GM12878 (cell line): ENCODE results near the gene NT5DC4. TPM values are rescaled to one million over a fixed set of nuclear protein-coding genes. Genes with fewer than 3 reads are reported as not detected.

Experiments used
- ATAC-seq: fragments of 200-7000 bp; cut with Tn5 transposase; 3 replicates; pipeline ENCODE4 v1.9.1; 2020; ENCODE audit warnings: mild to moderate bottlenecking, moderate library complexity
- BruUV-seq: library from RNA; stranded (reverse); fragments of 400-500 nt; replicated peaks from 2 replicates; lab custom pipeline; 2021; lab: Mats Ljungman, UMichigan
- CTCF ChIA-PET: fragments of 300-600 bp; sonication (Branson Sonifier 250); formaldehyde crosslinking; extraction: SDS; loops from one replicate; lab custom pipeline; 2021; ENCODE audit warnings: inconsistent platforms; lab: Yijun Ruan, JAX
- POLR2A ChIA-PET: fragments of 350-600 bp; formaldehyde crosslinking; extraction: SDS; loops from one replicate; lab custom pipeline; 2021; ENCODE audit warnings: inconsistent platforms; lab: Charles Lee
- RAD21 ChIA-PET: fragments of 300-600 bp; sonication (Branson Sonifier 250); formaldehyde crosslinking; loops from one replicate; lab custom pipeline; 2023; ENCODE audit warnings: antibody characterized with exemption; ENCODE audit not compliant: unreplicated experiment; lab: Charles Lee
- SMC1A ChIA-PET: fragments of 300-600 bp; sonication (Branson Sonifier 250); formaldehyde crosslinking; loops from one replicate; lab custom pipeline; 2023; ENCODE audit not compliant: unreplicated experiment, uncharacterized antibody; lab: Charles Lee
- DNase-seq: peaks from one replicate; pipeline ENCODE4 v3.0.0-alpha.2; 2011; ENCODE audit warnings: low read depth, low spot score
- FAIRE-seq: peaks from 3 replicates; lab custom pipeline; 2011; peaks lifted over from hg19 to GRCh38; lab: Jason Lieb, UNC
- H2AFZ ChIP-seq: 2 replicates; pipeline ENCODE4 v1.6.0; 2011; ENCODE audit warnings: low read depth, low read length, control low read depth; ENCODE audit not compliant: control insufficient read depth
- H3K27ac ChIP-seq: 2 replicates; pipeline ENCODE4 v1.5.1; 2011; ENCODE audit warnings: control low read depth; ENCODE audit not compliant: control insufficient read depth, insufficient read depth
- H3K27me3 ChIP-seq, 2 experiments: replicated peaks in 1 of 2; 2 replicates each; pipeline versions ENCODE4 v1.6.0 to v1.6.1; 2011; ENCODE audit warnings: low read length in 1 of 2; ENCODE audit not compliant: control insufficient read depth in 2 of 2, insufficient read depth in 2 of 2
- H3K36me3 ChIP-seq, 2 experiments: 2 replicates each; pipeline ENCODE4 v1.5.1; 2011; ENCODE audit warnings: low read length in 1 of 2; ENCODE audit not compliant: control insufficient read depth in 2 of 2, insufficient read depth in 2 of 2
- H3K4me1 ChIP-seq: 2 replicates; pipeline ENCODE4 v1.6.1; 2011; ENCODE audit warnings: mild to moderate bottlenecking, low read length, moderate library complexity, mixed read lengths; ENCODE audit not compliant: control insufficient read depth, insufficient read depth
- H3K4me2 ChIP-seq: 2 replicates; pipeline ENCODE4 v1.6.0; 2011; ENCODE audit warnings: control low read depth; ENCODE audit not compliant: control insufficient read depth, insufficient read depth
- H3K4me3 ChIP-seq: fragments of 200-600 bp; sonication (generic); 2 replicates; pipeline ENCODE4 v1.5.1; 2016
- H3K79me2 ChIP-seq: 2 replicates; pipeline ENCODE4 v1.6.0; 2011; ENCODE audit warnings: low read length; ENCODE audit not compliant: control insufficient read depth, insufficient read depth
- H3K9ac ChIP-seq: 2 replicates; pipeline ENCODE4 v1.8.0; 2011; ENCODE audit warnings: low read length, control low read depth, mixed read lengths; ENCODE audit not compliant: control insufficient read depth, insufficient read depth
- H3K9me3 ChIP-seq: replicated peaks from 3 replicates; pipeline ENCODE4 v1.5.1; 2011; ENCODE audit warnings: mild to moderate bottlenecking, low read length; ENCODE audit not compliant: control insufficient read depth, insufficient read depth
- H4K20me1 ChIP-seq: 2 replicates; pipeline ENCODE4 v1.6.0; 2011; ENCODE audit not compliant: control insufficient read depth, insufficient read depth
- FOS ChIP-seq: IDR thresholded peaks from 3 replicates; pipeline ENCODE4 v1.6.1; 2011; ENCODE audit warnings: borderline replicate concordance; ENCODE audit not compliant: insufficient read length; ENCODE audit errors: extremely low read depth
- GATAD2B ChIP-seq: fragments of 450-650 bp; conservative IDR thresholded peaks from 2 replicates; pipeline ENCODE4 v1.6.1; 2017; ENCODE audit warnings: low read depth, mild to moderate bottlenecking, moderate library complexity
- KLF5 ChIP-seq: fragments of 450-650 bp; IDR thresholded peaks from 2 replicates; pipeline ENCODE4 v1.6.1; 2014; ENCODE audit warnings: mild to moderate bottlenecking; ENCODE audit not compliant: partially characterized antibody
- MYB ChIP-seq: fragments of 150-350 bp; IDR thresholded peaks from 2 replicates; pipeline ENCODE4 v1.6.1; 2014; ENCODE audit warnings: mild to moderate bottlenecking, low read depth, low read length, borderline replicate concordance
- NFIC ChIP-seq: IDR thresholded peaks from 2 replicates; pipeline ENCODE4 v1.6.1; 2012; ENCODE audit warnings: low read depth, mild to moderate bottlenecking, inconsistent platforms, low read length, moderate library complexity
- RB1 ChIP-seq: fragments of 450-650 bp; formaldehyde crosslinking; IDR thresholded peaks from 2 replicates; pipeline ENCODE4 v1.6.1; 2017; ENCODE audit warnings: mild to moderate bottlenecking, borderline replicate concordance
- SRF ChIP-seq, 2 experiments: IDR thresholded peaks; 2 replicates each; pipeline ENCODE4 v1.6.1; 2011; ENCODE audit warnings: low read depth in 2 of 2, low read length in 2 of 2, mild to moderate bottlenecking in 1 of 2, moderate library complexity in 1 of 2
- SUPT20H ChIP-seq: IDR thresholded peaks from 2 replicates; pipeline ENCODE4 v1.6.1; 2011; ENCODE audit warnings: low read depth, mild to moderate bottlenecking, low read length, moderate library complexity, borderline replicate concordance; ENCODE audit not compliant: control insufficient read depth
- TCF7 ChIP-seq: IDR thresholded peaks from 2 replicates; pipeline ENCODE4 v1.6.1; 2014; ENCODE audit warnings: antibody characterized with exemption, borderline replicate concordance
- ZBTB11 ChIP-seq: fragments of 450-650 bp; formaldehyde crosslinking; IDR thresholded peaks from 2 replicates; pipeline ENCODE4 v1.5.0; 2022; ENCODE audit warnings: mild to moderate bottlenecking, missing genetic modification characterization
- WGBS: methylation state at CpG from one replicate; pipeline ENCODE4 v1.1.6; 2016; ENCODE audit warnings: low lambda C conversion rate; ENCODE audit not compliant: insufficient replicate concordance, insufficient coverage; ENCODE audit errors: missing lambda C conversion rate; 5-methylcytosine and 5-hydroxymethylcytosine counted together
- in situ Hi-C: fragments of 300-500 bp; cut with MboI; formaldehyde crosslinking; loops from 9 replicates; pipeline ENCODE4 v1.14.3; 2018; ENCODE audit warnings: mixed read lengths
- intact Hi-C: fragments of 100-400 bp; cut with micrococcal nuclease; formaldehyde crosslinking; loops from one replicate; pipeline ENCODE4 v1.14.2; 2022; ENCODE audit not compliant: unreplicated experiment
- polyA plus RNA-seq, 11 experiments: library from polyadenylated mRNA; depleted of rRNA in 4 of 11; unstranded in 6 of 11; stranded (reverse) in 5 of 11; fragments of >200 nt; fragmentation: Nextera tagmentation in 4 of 11; fragmentation: Illumina TruSeq in 1 of 11; extraction: Ambion mirVana in 4 of 11; extraction: Trizol in 1 of 11; gene quantifications; 1 replicate in 1 of 11; 2 replicates in 10 of 11; pipeline versions ENCODE4 v1.2.1 to v1.2.3, GENCODE V29; 2011 to 2016; ENCODE audit warnings: inconsistent platforms in 2 of 11, missing spikeins in 2 of 11, low read depth in 1 of 11
- total RNA-seq, 4 experiments: library from RNA; depleted of rRNA in 3 of 4; stranded (reverse); fragments of >200 nt in 3 of 4; fragmentation: Illumina TruSeq in 1 of 4; extraction: Trizol in 1 of 4; gene quantifications; 2 replicates each; pipeline versions ENCODE4 v1.2.1 to v1.2.3, GENCODE V29; 2013 to 2021

NT5DC4 gene
- total and polyA plus RNA-seq, 10 of the 15 experiments (the other 5 are each of a cell fraction or from before 2014, with no cell fraction given), result 0.04 to 2.6 (median 0.32) TPM; not detected in 2

GRCh38 chr2:112727276-112728028, 6.6 kb downstream of the NT5DC4 start (continued):
- TF ChIP-seq TCF7, result no peak
- TF ChIP-seq MYB, result no peak
- no peak for TF ChIP-seq FOS
- TF ChIP-seq SUPT20H, result no peak
- no peak for TF ChIP-seq GATAD2B

- H3K4me2 ChIP-seq, result no peak overlapping the region
- FAIRE-seq, result no peak
- H4K20me1 ChIP-seq, result no peaks in the 10 kb centered on the region
- no peaks in the 10 kb centered on the region for H3K79me2 ChIP-seq
- ChIA-PET POLR2A (interaction anchor here (1.1 to 4.9 kb wide), 8 partner anchors 15 to 145 kb away, joined by 3 to 41 read pairs (median 10); no protein-coding TSS in a partner anchor), RAD21 (interaction anchor here (0.8 to 10.7 kb wide), 13 partner anchors 20 to 231 kb away, joined by 3 to 494 read pairs (median 45); partner anchors contain the start of genes CHCHD5 and SLC20A1), SMC1A (interaction anchor here (0.6 to 10.9 kb wide), 24 partner anchors 11 to 239 kb away, joined by 3 to 455 read pairs (median 6); partner anchors contain the start of gene SLC20A1), CTCF (interaction anchor here (0.8 to 12.8 kb wide), 21 partner anchors 9 to 247 kb away, joined by 3 to 671 read pairs (median 18); partner anchors contain the start of genes CHCHD5 and SLC20A1)
- H3K36me3 ChIP-seq, result no peaks in the 10 kb centered on the region; a peak in 1 of 4 replicates
- peaks cover 22% of the 10 kb centered on the region for H3K4me1 ChIP-seq
- no peaks in the 10 kb centered on the region for H3K9me3 ChIP-seq
- no peak for DNase-seq
- intact Hi-C loops, result loop anchor here (5.0 kb wide), 1 partner anchor 246 kb away; the partner anchor contains the start of gene TTL
- no peak overlapping the region for H3K9ac ChIP-seq
- no peak for TF ChIP-seq RB1
- no peak for TF ChIP-seq SUPT20H
- no peak for TF ChIP-seq ZBTB11 (CRISPR knock-in tag)
- TF ChIP-seq KLF5, result no peak
- TF ChIP-seq SRF (IDR thresholded peaks at IDR 0.05; ENCODE audit: low read depth in 2 of 2, low read length in 2 of 2), result no peak
- no peak for TF ChIP-seq NFIC
- no peaks in the 10 kb centered on the region for H3K27me3 ChIP-seq
- no TSS peak for BruUV-seq
- H3K27ac ChIP-seq, result no peak overlapping the region
- 70% methylated on average over 4 of the region's 4 CpGs for WGBS
- no peak overlapping the region for H2AFZ ChIP-seq
- no peak for ATAC-seq
- no peak overlapping the region for H3K4me3 ChIP-seq
- in situ Hi-C loops, result no loop called here
Observed at GRCh38 chr2:112728029-112728362, 7.2 kb downstream of the NT5DC4 start.
